Measurements from ENCODE around the gene ORAI3.
A peak's percentile ranks its signal among the peaks of the same experiment; 100 is the strongest.

Gene ORAI3

GRCh38 chr16:30941600-30942425 lies 7.1 kb upstream of the ORAI3 start:
- H3K4me3 Mint-ChIP-seq: no peak overlapping the region
- no peaks in the 10 kb centered on the region for H3K27me3 Mint-ChIP-seq (ENCODE audit: low read depth)
- peak overlapping the region in 1 of 3 experiments; percentile 41 for H3K27ac Mint-ChIP-seq
- peak; percentile 70 to 76 (median 73) for TF ChIP-seq CTCF (IDR thresholded peaks at IDR 0.05; ENCODE audit: unreplicated experiment in 3 of 3)
- H3K9me3 Mint-ChIP-seq: no peaks in the 10 kb centered on the region
- H3K36me3 Mint-ChIP-seq (ENCODE audit: low read depth): peaks cover 72% of the 10 kb centered on the region
- peaks cover 4% of the 10 kb centered on the region for H3K4me1 Mint-ChIP-seq

- TF ChIP-seq CTCF (IDR thresholded peaks at IDR 0.05; ENCODE audit: unreplicated experiment in 3 of 3): no peak
- no peaks in the 10 kb centered on the region for H3K27me3 Mint-ChIP-seq (ENCODE audit: low read depth)
- H3K9me3 Mint-ChIP-seq: no peaks in the 10 kb centered on the region
- no peak overlapping the region for H3K4me3 Mint-ChIP-seq
- H3K27ac Mint-ChIP-seq: peak overlapping the region in 1 of 3 experiments; percentile 37
- H3K36me3 Mint-ChIP-seq (ENCODE audit: low read depth): peaks cover 66% of the 10 kb centered on the region
- peaks cover 4% of the 10 kb centered on the region for H3K4me1 Mint-ChIP-seq
Measured at GRCh38 chr16:30942426-30942806, 6.5 kb upstream of the ORAI3 start.

GRCh38 chr16:30944352-30944751 lies 4.5 kb upstream of the ORAI3 start:
- peaks cover 63% of the 10 kb centered on the region for H3K36me3 Mint-ChIP-seq (ENCODE audit: low read depth)
- H3K27me3 Mint-ChIP-seq (ENCODE audit: low read depth): no peaks in the 10 kb centered on the region
- H3K9me3 Mint-ChIP-seq: no peaks in the 10 kb centered on the region
- no peak for TF ChIP-seq CTCF (IDR thresholded peaks at IDR 0.05; ENCODE audit: unreplicated experiment in 3 of 3)
- H3K4me1 Mint-ChIP-seq: peaks cover 9% of the 10 kb centered on the region
- H3K27ac Mint-ChIP-seq: peak overlapping the region in 1 of 3 experiments; percentile 63
- H3K4me3 Mint-ChIP-seq: no peak overlapping the region

GRCh38 chr16:30946671-30947540 lies 2.0 kb upstream of the ORAI3 start:
- Mint-ChIP-seq H3K4me1 (peaks cover 19% of the 10 kb centered on the region), H3K27ac (peak overlapping the region; percentile 55 to 98 (median 62)), H3K27me3 (ENCODE audit: low read depth) (no peaks in the 10 kb centered on the region), H3K4me3 (peak overlapping the region; percentile 55 to 75 (median 62)), H3K9me3 (no peaks in the 10 kb centered on the region), H3K36me3 (ENCODE audit: low read depth) (peaks cover 42% of the 10 kb centered on the region)
- TF ChIP-seq CTCF (IDR thresholded peaks at IDR 0.05; ENCODE audit: unreplicated experiment in 3 of 3): no peak

- Mint-ChIP-seq H3K27ac (peak overlapping the region; percentile 91 to 98 (median 97)), H3K36me3 (ENCODE audit: low read depth) (peaks cover 37% of the 10 kb centered on the region), H3K9me3 (no peaks in the 10 kb centered on the region), H3K4me3 (peak overlapping the region in 1 of 3 experiments; percentile 91), H3K27me3 (ENCODE audit: low read depth) (no peaks in the 10 kb centered on the region), H3K4me1 (peaks cover 19% of the 10 kb centered on the region)
- no peak for TF ChIP-seq CTCF (IDR thresholded peaks at IDR 0.05; ENCODE audit: unreplicated experiment in 3 of 3)
Measured at GRCh38 chr16:30947541-30947858, 1.4 kb upstream of the ORAI3 start.

Data from nephron (organoid).